Measurements from ENCODE around the gene PPP1R15B. TPM values are rescaled to one million over a fixed set of nuclear protein-coding genes. Genes with fewer than 3 reads are reported as not detected.

Gene PPP1R15B
- total and polyA plus RNA-seq, 4 donors, result 14.6 to 57.0 (median 36.8) TPM

GRCh38 chr1:204368996-204369726, 42.5 kb downstream of the PPP1R15B start:
- no peak for ATAC-seq (ENCODE audit: insufficient read depth, low FRiP score)
- H3K27ac ChIP-seq (ENCODE audit: low read depth in 1 of 2, low read length in 1 of 2), result no peak overlapping the region
- H3K27me3 ChIP-seq (ENCODE audit: control insufficient read depth in 3 of 3, insufficient read depth in 3 of 3, low read length in 2 of 3), result peaks cover 0 to 6% (median 2%) of the 10 kb centered on the region in 3 donors
- no peak overlapping the region for H3K9ac ChIP-seq (ENCODE audit: insufficient read depth in 1 of 2, low read length in 2 of 2)
- no peaks in the 10 kb centered on the region for H3K4me1 ChIP-seq (ENCODE audit: control insufficient read depth in 5 of 5, insufficient read depth in 5 of 5, low read length in 5 of 5)
- H3K9me3 ChIP-seq (ENCODE audit: control insufficient read depth in 4 of 4, insufficient read depth in 3 of 4, low read length in 3 of 4), result no peaks in the 10 kb centered on the region
- TF ChIP-seq CTCF (IDR thresholded peaks at IDR 0.05; ENCODE audit: control extremely low read depth, extremely low read depth), result no peak
- no peaks in the 10 kb centered on the region for H3K36me3 ChIP-seq (ENCODE audit: control insufficient read depth in 4 of 4, insufficient read depth in 4 of 4, low read length in 4 of 4)
- DNase-seq, result no peak
- H3K4me3 ChIP-seq, result no peak overlapping the region
- WGBS, 2 donors, result 43% methylated on average over 13 of the region's 13 CpGs

DNA sequence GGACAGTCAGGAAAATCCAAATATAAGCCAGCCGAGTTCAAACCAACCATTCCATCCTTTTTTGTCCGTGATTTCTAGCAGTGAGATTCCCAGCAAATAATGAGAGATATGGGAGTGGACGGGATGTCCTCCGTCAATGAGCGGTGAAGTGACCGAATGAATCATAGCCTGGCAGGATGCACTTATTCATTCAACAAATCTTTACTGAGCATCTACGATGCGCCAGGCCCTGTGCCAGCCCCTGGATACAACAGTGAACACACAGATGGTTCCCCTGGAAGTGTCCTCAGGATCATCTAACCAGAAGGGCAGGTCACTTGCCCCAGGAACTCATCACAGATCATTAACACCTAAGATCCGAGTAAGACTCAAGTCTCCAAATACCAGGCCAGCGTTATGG, 43.7 kb downstream of the PPP1R15B start:
- Histone ChIP-seq H3K9me3 (ENCODE audit: control insufficient read depth in 4 of 4, insufficient read depth in 3 of 4, low read length in 3 of 4) (no peaks in the 10 kb centered on the region), H3K27me3 (ENCODE audit: control insufficient read depth in 3 of 3, insufficient read depth in 3 of 3, low read length in 2 of 3) (peaks cover 0 to 6% (median 2%) of the 10 kb centered on the region in 3 donors)
- WGBS, 2 donors, result 73 to 87% methylated on average over 10 of the region's 10 CpGs

GRCh38 chr1:204367193-204367858, 44.3 kb downstream of the PPP1R15B start:
- no peak overlapping the region for H3K27ac ChIP-seq (ENCODE audit: low read depth in 1 of 2, low read length in 1 of 2)
- TF ChIP-seq CTCF (IDR thresholded peaks at IDR 0.05; ENCODE audit: control extremely low read depth, extremely low read depth), result no peak
- no peak overlapping the region for H3K9ac ChIP-seq (ENCODE audit: insufficient read depth in 1 of 2, low read length in 2 of 2)
- DNase-seq (no peak), ATAC-seq (ENCODE audit: insufficient read depth, low FRiP score) (no peak)
- 77 to 88% methylated on average over 16 of the region's 16 CpGs for WGBS, 2 donors
- peaks cover 0 to 8% (median 3%) of the 10 kb centered on the region in 5 donors for H3K4me1 ChIP-seq (ENCODE audit: control insufficient read depth in 5 of 5, insufficient read depth in 5 of 5, low read length in 5 of 5)
- H3K9me3 ChIP-seq (ENCODE audit: control insufficient read depth in 4 of 4, insufficient read depth in 3 of 4, low read length in 3 of 4), result no peaks in the 10 kb centered on the region
- H3K27me3 ChIP-seq (ENCODE audit: control insufficient read depth in 3 of 3, insufficient read depth in 3 of 3, low read length in 2 of 3), result peaks cover 0 to 6% (median 2%) of the 10 kb centered on the region in 3 donors
- no peak overlapping the region for H3K4me3 ChIP-seq
- H3K36me3 ChIP-seq (ENCODE audit: control insufficient read depth in 4 of 4, insufficient read depth in 4 of 4, low read length in 4 of 4), result no peaks in the 10 kb centered on the region

More for the DNA sequence above, 43.7 kb downstream of the PPP1R15B start:
- no peak for TF ChIP-seq CTCF (IDR thresholded peaks at IDR 0.05; ENCODE audit: control extremely low read depth, extremely low read depth)
- peaks cover 0 to 5% (median 2%) of the 10 kb centered on the region in 5 donors for H3K4me1 ChIP-seq (ENCODE audit: control insufficient read depth in 5 of 5, insufficient read depth in 5 of 5, low read length in 5 of 5)
- no peak overlapping the region for H3K4me3 ChIP-seq
- DNase-seq, result no peak
- no peak overlapping the region for H3K27ac ChIP-seq (ENCODE audit: low read depth in 1 of 2, low read length in 1 of 2)
- no peak for ATAC-seq (ENCODE audit: insufficient read depth, low FRiP score)
- no peaks in the 10 kb centered on the region for H3K36me3 ChIP-seq (ENCODE audit: control insufficient read depth in 4 of 4, insufficient read depth in 4 of 4, low read length in 4 of 4)
- H3K9ac ChIP-seq (ENCODE audit: insufficient read depth in 1 of 2, low read length in 2 of 2), result no peak overlapping the region
